HUDEP-2 (cell line): ENCODE results near the gene TFEB.

Source experiments
- DNase-seq, 76 experiments: peaks; one replicate each; lab custom pipeline; 2025; ENCODE audit not compliant: unreplicated experiment in 76 of 76; lab: John Stamatoyannopoulos, UW

Gene TFEB

GRCh38 chr6:41693281-41694240 lies 41.8 kb downstream of the TFEB start:
- no peak for DNase-seq

DNA sequence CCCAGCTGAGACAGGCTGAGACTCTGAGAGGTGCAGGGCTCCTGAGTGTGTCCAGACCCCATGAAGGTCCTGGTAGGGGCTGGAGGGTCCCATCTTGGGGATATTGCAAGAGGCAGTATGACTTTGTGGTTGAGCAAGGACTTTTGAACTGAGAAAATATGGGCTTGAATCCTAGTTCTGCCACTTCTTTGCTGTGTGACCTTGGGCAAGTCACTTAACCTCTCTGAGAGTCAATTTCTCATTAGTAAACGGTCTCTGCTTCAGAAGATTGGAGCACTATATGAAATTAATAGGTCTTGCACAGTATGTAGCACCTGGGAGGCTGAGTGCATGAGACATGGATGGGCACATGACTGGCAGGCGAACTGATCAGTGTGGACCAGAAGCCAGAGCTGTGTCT lies 42.7 kb downstream of the TFEB start:
- no peak for DNase-seq

DNA sequence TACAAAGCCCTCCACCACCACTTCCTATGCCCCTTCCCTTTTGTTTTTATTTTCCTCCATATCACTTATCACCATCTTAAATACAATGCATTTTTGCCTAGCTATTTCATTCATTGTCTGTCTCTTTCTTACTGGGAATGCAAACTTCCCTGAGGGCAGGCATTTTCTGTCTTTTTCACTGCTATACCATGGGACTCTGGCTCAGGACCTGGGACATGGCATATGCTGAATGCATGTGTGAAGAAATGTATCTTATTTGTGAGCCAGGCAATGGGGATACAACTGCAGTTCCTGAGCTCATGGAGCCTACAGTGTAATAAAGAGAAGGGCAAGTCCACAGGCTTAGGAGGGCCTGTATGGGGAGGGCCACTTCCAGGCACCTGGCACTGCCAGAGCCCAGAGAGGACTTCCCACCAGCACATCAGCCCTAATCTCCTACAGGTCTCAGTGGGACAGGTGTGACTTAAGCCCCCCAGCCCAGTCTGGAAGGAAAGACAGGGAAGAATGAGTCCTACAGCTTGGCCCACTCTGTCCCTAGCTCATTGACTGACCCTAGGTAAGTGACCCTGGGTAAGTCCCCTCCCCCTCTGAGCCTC lies 43.2 kb downstream of the TFEB start:
- DNase-seq: no peak

DNA sequence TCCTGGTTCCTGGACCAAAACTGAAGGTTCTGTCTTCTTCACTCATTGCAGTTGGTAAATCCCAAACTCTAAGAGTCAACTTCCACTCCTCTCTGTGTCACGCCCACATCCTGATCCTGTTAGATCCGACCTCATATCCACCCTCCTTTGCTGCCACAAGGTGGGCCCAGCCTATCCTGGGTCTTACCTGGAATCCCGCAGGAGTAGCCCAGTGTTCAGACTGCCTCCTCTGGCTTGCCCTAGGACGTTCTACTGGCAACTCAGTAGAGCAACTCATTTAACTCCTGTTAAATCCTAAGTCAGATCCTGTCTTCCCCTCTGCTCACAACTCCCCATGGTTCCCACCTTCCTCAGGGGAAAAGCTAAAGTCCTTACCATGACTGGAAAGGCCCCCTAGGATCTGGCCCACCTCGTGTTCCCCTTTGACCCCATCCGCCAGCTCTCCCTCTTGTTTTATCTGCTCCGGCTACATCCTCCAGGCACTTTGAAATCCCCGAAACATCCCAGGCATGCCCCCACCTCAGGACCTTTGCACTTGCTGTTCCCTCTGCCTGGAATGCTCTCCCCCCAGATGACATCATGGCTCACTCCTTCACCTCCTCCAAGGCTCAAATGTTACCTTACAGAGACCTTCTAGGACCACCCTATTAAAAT lies 43.9 kb downstream of the TFEB start:
- DNase-seq: no peak

- no peak for DNase-seq
Observed at GRCh38 chr6:41690541-41691330, 44.7 kb downstream of the TFEB start.

- no peak for DNase-seq
Observed at GRCh38 chr6:41689171-41690008, 46.0 kb downstream of the TFEB start.

- no peak for DNase-seq
Observed at GRCh38 chr6:41688256-41688965, 47.0 kb downstream of the TFEB start.

DNA sequence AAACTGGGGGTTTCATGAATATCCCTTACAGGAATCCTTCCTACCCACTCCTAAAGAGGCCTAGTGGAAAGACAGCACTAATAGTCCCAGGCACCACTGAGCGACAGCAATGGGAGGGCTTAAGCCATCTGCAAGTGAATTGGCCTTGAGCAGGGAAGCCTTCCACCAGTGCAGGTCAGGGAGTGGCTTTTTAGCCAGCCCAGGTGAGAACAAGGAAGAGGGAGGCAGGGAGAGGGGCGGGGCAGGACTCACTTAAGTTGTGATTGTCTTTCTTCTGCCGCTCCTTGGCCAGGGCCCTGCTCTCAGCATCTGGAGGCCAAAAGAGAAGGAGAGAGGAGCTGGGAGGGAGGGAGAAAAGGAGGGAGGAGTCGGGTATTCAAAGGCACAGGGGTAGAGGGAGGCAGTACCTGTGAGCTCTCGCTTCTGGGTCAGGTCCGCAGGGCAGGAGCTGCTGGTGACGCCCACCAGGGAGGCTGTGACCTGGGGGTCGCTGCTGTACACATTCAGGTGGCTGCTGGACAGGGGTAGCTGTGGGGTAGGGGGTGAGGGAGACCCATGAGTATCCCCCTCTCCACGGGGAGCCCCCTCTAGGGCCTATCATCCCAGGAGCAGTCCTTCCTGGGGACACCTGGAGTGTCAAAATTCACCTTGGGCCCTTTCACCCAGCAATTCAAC lies 47.8 kb downstream of the TFEB start:
- DNase-seq: no peak

DNA sequence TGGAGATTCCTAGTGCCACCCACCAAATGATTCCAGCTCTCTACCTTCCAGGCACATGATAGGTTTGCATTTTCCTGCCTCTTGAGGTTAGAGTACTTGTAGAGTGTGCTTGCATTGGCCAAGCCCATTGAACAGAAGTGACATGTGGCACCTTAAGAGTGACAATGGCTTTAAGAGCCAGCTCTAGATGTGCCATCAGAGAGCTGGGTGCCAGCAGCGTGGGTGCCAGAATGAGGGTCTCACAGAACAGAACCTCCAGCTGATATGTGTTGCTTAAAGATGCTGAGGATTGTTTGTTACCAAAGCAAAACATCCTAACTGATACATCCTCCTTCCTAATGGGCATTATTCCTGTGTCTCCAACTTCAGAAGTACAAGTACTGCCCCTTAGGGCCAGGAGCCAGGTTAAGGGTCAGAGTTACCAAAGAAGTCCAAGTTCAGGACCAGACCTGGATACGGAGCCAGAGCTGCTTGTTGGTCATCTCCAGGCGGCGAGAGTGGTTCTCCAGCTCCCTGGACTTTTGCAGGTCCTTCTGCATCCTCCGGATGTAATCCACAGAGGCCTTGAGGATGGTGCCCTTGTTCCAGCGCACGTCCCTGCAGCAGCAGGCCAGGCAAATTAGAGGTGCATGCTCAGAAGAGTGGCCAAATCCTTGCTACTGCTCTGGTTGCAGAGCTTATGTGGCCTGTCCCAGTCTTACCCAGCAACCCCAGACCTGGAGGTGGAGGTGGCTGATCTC lies 49.6 kb downstream of the TFEB start:
- no peak for DNase-seq

DNA sequence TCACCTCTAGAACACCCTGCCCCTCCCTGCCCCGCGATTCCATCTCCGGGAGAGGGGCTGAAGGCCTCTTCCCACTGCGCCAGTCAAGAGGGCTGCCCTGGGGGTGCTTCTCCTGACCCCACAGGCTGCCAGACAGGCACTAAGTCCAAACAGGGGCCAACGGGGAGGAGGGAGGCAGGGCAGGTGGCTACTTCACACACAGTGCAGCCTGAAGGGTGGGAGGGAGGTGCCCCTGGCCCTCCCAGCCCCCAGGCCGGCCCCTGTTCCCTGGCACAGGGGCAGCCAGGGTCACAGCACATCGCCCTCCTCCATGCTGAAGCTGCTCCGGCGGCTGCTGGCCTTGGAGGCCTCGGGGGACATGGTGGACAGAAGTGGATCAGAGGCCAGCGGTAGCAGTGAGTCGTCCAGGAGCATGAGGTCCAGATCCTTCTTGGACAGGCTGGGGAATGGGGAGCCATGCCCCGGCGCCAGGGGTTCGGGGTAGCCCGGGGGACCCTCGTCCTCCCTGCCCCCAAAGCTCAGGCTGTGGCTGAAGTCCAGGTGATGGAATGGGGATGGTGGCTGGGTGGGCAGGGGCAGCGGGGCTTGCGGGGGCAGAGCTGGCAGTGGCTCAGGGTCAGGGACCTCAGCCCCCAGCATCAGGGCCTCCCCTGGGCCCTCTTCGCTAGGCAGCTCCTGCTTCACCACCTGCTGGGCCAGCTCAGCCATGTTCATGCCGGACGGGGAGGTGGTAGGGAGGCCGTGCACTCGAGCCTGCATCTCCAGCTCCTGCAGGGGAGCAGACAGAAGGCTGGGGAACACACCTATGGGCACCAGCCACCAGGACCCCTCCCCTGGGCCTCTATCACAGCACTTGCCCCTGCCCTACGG lies 50.9 kb downstream of the TFEB start:
- DNase-seq: no peak

DNA sequence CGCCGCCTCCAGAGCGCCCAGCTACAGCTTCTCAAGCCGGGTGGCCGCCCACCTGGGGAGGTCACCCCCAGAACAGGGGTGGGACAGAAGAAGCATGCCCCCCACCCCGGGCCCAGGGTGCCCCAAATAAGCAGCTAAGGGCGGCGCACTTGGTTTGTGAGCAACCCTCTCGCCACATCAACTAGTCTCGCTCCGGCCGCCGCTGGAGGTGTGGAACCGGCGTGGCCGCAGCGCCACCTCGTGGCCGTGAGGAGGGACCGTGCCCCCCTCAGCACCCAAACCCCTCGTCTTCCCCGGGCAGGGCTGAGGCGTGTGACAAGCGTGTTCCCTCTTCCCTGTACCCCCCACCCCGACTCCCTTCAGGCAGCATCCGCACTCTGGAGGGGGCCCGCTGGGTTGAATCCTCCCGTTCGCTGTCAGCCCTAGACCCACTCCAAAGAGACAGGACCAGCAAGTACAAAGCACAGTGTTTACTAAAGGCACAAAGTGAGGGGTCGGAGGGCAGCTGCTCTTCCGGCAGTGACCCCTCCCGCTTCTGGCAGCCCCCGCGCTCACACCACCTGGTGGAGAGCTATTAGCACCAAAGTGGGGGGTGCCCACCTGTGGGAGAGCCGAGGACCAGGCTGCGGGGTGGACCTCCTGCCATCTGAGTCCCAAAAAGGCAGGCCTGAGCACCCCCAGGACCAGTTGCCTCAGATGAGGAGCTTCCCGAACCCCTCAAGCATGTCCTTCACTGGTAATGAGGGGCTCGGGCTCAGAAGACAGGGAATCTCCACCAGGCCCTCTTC lies 51.7 kb downstream of the TFEB start:
- peak in 66 of 76 experiments; percentile 10 to 78 (median 59) for DNase-seq

- no peak for DNase-seq
Observed at GRCh38 chr6:41683273-41683522, 52.2 kb downstream of the TFEB start.

DNA sequence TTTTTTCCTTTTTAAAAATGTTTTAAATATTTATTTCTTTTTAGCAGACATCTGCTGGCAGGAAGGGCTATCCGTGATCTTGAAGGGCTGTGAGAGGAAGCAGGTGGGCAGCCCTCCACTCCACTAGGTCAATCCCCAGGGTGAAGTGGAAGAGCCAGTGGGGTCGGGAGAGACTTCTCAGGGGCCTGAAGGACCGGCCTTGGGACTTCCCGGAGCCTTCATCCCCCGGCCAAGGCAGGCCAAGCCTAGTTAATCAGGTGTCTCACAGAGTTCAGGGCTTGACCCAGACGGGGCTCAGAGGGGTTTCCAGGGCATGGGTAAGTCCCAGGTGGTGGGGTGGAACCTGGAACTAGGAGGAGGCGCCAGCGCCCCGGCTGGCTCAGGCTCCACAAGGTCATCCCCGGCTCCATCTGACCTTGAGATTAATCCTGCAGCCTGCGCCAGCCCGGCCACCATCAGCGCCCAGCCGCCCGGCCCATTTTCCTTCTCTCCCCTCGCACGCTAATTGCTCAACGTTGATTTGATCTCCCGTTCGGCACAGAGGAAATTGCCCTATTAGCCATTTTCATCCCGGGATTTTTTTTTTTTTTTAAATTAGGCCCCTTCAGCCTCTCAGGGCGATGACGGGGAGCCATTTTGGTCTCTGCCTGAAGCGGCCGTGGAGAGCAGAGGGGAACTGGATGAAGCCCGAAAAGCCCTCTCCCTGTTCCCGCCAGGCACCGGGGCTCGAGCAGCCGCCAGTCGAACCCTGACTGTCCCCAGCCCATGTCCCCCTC lies 52.7 kb downstream of the TFEB start:
- no peak for DNase-seq

- peak in 69 of 76 experiments; percentile 16 to 89 (median 69) for DNase-seq
Observed at GRCh38 chr6:41682056-41682477, 53.3 kb downstream of the TFEB start.

DNA sequence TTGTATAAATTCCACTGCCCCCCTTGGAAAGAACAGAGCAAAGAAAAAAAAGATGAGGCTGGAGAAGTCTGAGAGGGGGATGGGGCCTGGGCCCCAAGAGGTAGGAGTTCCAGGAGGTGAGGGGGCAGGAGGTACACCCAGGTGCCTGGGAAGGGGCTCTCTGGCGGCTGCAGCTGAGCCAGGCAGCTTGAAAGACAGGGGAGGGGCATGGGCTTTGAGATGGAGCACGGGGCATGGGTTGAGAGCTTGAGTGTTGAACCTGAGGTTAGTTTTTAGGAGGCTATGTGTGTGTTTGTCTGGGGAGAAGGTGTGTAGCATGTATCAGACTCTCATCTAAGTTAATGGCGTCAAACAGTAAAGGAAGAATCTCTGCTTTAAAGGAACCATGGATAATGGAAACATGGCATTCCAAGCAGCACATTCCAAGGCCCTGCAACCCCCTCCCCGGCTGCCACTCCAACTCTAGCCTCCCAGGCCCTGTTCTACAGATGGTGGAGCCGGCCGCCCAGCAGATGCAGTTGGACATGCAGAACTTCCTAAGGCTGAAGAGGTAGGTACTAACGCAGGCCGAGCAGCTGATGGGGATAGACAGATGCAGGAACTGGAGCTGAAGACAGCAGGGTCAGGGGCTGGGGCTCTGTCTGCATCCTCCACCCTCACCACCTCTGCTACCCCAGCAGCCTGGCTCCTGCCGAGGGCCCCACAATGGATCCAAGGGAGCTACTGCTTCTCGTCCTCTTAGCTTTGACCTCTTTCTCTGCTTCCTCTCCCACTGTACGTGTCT lies 55.0 kb downstream of the TFEB start:
- DNase-seq: no peak
